GM21619 (cell line): Measurements from ENCODE around the gene TAF4.

Source experiments
- ATAC-seq: cut with Tn5 transposase; IDR thresholded peaks from one replicate; pipeline ENCODE4 v1.9.1; 2021; ENCODE audit not compliant: unreplicated experiment

TAF4 gene

GRCh38 chr20:62044631-62045030, 21.1 kb downstream of the TAF4 start:
- ATAC-seq, result no peak

- ATAC-seq, result no peak
These were observed 22.4 kb downstream of the TAF4 start for GRCh38 chr20:62043131-62043914.

GRCh38 chr20:62042025-62042820, 23.5 kb downstream of the TAF4 start:
- ATAC-seq, result no peak

- no peak for ATAC-seq
These were observed 24.7 kb downstream of the TAF4 start for GRCh38 chr20:62040933-62041332.

- no peak for ATAC-seq
These were observed 25.2 kb downstream of the TAF4 start for GRCh38 chr20:62040381-62040922.

- no peak for ATAC-seq
These were observed 25.9 kb downstream of the TAF4 start for GRCh38 chr20:62039738-62040137.

GRCh38 chr20:62032609-62033368, 32.9 kb downstream of the TAF4 start:
- no peak for ATAC-seq

GRCh38 chr20:62031462-62032092, 34.1 kb downstream of the TAF4 start:
- ATAC-seq, result no peak

- ATAC-seq, result no peak
These were observed 34.7 kb downstream of the TAF4 start for GRCh38 chr20:62030834-62031434.

- ATAC-seq, result no peak
These were observed 35.3 kb downstream of the TAF4 start for GRCh38 chr20:62030357-62030756.

- ATAC-seq, result no peak
These were observed 35.7 kb downstream of the TAF4 start for GRCh38 chr20:62029949-62030348.

- ATAC-seq, result no peak
These were observed 36.4 kb downstream of the TAF4 start for GRCh38 chr20:62029296-62029695.

GRCh38 chr20:62028384-62028783, 37.3 kb downstream of the TAF4 start:
- no peak for ATAC-seq

GRCh38 chr20:62027698-62028321, 37.9 kb downstream of the TAF4 start:
- no peak for ATAC-seq

- no peak for ATAC-seq
These were observed 38.6 kb downstream of the TAF4 start for GRCh38 chr20:62027116-62027515.

- ATAC-seq, result no peak
These were observed 39.2 kb downstream of the TAF4 start for GRCh38 chr20:62026564-62026856.

GRCh38 chr20:62025832-62026563, 39.7 kb downstream of the TAF4 start:
- ATAC-seq, result no peak

- no peak for ATAC-seq
These were observed 40.3 kb downstream of the TAF4 start for GRCh38 chr20:62025394-62025793.

GRCh38 chr20:62023935-62024334, 41.7 kb downstream of the TAF4 start:
- no peak for ATAC-seq
